OCI-LY1 (cell line): ENCODE measurements around the gene GPR15.

Experiments used
- CTCF ChIP-seq: fragments of 200-600 bp; sonication (generic), shearing (Covaris generic); IDR thresholded peaks from 2 replicates; pipeline ENCODE4 v1.5.1; 2017; ENCODE audit warnings: mild to moderate bottlenecking, antibody characterized with exemption, low read length, moderate library complexity, mixed read lengths
- EZH2 ChIP-seq: fragments of 200-600 bp; sonication (generic), shearing (Covaris generic); IDR thresholded peaks from 2 replicates; pipeline ENCODE4 v1.8.0; 2017; ENCODE audit warnings: borderline replicate concordance, mixed run types, mild to moderate bottlenecking, antibody characterized with exemption, low read length, moderate library complexity, mixed read lengths

GRCh38 chr3:98553021-98553563 is 21.3 kb downstream of the GPR15 start:
- no peak for TF ChIP-seq CTCF
- TF ChIP-seq EZH2: no peak
